Left renal pelvis (tissue), 4 donors: ENCODE results near the gene ADAMTS17. TPM values are rescaled to one million over a fixed set of nuclear protein-coding genes. Genes with fewer than 3 reads are reported as not detected.

Experiments used
- DNase-seq, 4 donors: peaks; one replicate each; pipeline ENCODE4 v3.0.0-alpha.2; 2013; ENCODE audit warnings: low read depth in 4 of 4, low spot score in 3 of 4
- polyA plus RNA-seq, 4 donors: library from polyadenylated mRNA; unstranded; fragments of 120-200 nt; gene quantifications; one replicate each; pipeline ENCODE4 v1.2.1, GENCODE V29; 2013; ENCODE audit not compliant: insufficient read length in 4 of 4

ADAMTS17 gene
- polyA plus RNA-seq, 4 donors: 1.5 to 6.3 (median 2.0) TPM

DNA sequence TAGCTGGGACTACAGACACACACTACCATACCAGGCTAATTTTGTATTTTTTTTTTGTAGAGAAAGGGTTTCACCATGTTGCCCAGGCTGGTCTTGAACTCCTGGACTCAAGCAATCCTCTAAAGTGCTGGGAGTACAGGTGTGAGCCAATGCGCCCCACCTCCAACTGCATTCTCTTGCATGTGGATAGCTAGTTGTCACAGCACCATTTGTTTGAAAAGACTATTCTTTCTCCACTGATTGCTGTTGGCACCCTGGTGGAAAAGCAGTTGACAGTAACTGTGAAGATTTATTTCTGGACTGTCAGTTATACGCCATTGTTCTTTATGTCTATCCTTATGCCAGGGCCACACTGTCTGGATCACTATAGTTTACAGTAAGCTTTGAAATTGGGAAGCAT lies 303.9 kb downstream of the ADAMTS17 start:
- no peak for DNase-seq

DNA sequence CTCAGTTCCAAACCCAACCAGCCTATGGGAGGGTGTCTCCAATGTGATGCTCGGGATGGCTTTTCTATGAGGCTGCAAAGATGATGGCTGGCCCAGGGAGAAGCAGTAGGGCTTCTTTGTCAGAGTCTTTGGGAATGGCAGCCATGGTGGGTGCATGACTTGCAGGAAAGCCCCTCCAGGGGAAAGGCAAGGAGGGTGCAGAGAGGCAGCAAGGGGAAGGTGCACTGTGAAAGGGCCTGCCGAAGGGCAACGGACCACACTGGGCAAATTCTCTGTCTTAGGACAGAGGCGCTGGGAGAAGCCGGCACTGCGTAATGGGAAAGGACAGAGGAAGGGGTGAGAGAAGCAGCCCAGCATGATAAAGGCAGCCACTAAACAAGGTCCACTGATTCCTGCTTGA lies 305.8 kb downstream of the ADAMTS17 start:
- no peak for DNase-seq

DNA sequence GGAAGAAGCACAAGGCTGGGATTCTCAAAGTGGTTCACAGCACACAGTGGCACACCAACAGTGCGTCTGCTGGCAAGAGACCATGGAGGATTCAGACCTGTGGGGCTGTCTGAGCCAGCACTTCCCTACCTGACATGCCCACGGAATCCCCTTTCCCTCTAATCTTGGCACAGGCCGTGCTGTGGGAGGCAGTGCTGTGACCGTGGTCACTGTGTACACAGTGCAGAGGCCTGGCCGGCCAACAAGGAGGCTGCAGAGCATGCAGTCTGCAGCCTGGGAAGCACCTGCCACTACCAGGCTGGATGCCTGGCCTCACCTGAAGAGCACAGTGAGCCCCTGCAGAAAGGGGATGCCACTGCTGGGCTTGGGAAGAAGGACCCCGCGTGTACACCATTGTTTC lies 307.6 kb downstream of the ADAMTS17 start:
- no peak for DNase-seq

DNA sequence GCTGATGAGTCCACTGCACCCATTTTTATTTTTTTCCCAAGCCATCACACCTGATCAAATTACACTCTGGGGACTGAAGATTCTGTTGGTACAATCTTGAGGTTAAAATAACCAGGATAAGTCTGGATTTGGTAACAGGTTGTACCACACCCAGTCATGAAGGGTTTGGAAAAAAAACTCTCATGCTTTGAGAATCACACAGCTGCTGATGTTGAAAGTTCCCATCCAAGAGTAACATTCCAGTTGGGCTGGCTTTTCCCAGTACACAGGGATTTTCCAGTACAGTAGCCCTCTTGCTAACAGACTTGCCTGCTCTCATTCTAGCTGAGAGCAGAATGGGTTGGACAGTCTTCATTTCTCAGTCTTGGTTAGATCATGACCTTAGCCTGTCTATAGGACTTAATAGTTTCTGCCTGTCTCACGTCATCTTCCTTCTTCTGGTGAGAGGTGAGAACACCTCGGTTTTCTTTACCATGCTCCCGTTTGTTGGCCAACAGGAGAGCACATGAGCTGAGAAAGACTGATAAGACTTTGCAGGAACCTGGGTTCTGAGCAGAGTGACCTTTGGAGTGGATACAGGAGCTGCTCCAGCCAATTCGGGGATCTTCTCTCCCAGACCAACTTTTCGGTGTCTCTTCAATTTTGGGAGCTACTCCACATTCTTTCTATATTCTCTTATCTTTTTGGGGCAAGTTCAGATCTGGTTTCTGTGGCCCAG lies 308.5 kb downstream of the ADAMTS17 start:
- DNase-seq: no peak

DNA sequence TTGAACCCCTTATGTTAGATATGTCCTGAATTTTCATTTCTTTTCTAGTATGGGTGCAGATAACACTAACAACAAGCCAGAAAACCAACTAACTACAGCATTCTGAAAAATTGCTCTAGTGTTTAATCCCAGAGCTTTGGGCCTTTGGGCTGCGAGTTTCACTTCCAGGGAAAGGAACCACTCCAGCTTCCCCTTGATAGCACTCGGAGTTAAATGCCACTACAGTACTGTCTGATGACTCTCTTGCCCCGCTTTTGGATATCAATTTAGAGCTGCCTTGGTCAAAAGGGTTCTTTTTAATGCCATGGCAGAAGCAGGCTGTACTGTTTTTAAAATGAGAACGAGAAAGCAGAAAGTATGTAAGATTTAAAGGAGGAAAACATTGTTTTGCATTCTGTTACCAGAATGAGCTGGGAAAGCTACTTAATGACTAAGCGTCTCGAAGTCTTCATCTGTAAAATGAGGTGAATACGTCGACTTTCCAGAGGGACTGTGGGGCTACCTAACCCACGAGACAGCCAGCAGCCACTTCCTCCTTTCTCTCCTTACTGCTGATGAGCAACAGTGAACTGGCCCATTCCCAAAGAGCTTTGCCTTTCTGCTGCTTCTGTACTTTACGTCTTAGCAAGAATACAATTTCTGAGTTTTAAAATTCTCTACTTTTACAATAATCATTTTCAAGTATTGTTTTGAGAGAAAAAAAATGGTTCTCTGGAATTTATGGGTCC lies 309.3 kb downstream of the ADAMTS17 start:
- DNase-seq: no peak

DNA sequence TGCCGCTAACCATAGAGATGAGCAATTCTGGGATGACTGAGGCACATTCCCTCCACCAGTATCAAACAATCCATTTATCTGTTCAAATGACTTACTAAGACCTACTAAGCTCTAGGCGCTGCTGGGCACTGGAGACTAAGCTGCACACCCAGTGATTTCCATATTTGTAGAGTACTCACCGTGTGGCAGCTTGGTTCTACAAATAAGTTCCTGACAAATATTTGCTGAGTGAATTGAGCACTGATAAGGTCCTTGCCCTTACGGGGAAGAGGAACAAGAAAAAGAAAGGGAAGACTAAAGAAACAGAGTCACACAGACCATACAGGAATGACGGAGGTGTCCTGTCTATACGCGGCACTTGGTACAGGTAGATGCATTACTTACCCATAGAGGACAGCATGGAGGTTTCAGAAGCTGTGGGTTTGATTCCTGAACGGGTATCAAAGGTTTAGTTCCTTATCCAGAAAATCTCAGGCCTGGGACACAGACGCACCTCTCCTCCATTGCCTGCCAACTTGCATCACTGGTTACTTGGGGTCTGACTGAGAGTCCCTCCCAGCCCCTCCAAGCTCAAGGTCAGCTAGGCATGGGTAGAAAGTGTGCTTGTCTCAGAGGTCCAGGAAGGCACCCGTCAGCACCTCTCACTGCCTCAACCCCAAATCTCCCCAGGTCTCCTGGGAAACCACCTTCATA lies 310.0 kb downstream of the ADAMTS17 start:
- DNase-seq: no peak

DNA sequence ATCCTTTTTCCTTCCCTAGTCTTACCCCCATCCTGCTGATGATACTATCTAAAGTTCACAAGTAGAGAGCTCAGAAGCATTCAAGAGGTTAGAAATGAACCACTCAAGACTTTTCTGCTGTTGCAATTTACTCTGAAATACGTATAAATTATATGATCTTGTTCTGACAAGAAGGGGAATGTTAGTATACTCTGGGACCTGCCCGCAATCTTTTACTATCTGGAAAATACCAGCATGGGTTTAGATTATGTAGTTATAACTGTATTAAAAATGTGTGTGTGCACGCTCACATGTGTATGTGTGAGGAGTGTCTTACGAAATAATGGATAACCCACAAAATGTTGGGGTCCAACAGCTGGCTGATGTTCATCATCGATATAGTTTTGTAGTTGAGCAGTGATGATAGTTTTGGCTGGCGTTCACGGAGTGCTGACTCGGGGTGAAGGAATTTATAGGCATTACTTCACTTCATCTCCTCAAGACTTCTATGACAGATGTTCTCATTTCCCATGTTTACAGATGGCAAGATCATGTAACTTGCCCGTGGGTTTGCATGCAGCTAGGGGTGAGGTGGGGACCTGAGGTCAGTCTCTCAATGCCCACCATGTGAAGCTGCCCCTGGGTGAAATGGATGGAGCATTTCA lies 311.1 kb downstream of the ADAMTS17 start:
- DNase-seq: no peak

DNA sequence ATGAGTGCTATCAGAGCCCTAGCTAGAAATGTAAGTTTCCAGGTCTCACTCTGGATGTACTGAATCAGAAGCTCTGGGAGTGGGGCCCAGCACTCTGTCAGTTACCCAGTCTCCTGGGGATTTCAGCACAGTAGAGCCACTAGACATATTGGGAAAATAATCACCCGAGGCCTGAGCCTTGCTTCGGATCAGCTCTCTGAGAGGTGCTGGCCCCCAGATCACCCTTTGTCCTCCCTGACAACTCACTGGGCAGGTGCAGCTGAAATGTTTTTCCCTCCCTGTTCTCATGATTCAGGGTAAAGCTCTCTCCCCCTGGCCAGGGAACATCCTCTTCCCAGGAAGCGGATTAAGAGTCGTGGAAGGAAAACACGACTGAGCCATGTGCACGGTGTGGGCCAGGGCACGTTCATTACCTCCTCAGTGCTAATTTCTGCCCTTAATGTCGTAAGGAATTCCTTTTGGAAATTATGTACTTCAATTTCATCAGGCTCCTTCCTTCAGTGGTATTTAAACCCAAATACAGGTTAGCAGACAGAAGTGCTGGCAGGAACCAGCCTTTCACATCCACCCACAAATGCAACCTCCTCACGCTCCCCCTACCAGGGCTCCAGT lies 311.8 kb downstream of the ADAMTS17 start:
- DNase-seq: no peak

DNA sequence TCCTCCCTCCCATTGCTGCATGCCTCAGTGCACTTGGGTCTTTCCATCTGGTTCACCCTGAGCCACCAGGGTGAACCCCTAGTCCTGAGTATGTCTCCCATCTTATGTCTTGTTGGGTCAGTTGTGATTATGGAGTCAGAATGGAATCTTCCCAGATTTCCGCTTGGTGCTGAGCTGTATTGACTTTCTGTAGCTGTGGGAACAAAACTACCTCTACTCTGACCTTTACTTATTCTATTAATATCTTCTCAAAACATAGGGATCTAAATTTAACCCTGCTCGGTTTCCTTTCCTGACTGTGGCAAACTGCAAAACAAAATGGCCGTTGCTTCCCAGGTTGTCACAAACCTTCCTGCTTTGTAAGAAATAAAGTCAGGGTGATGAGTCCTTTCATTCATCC lies 312.7 kb downstream of the ADAMTS17 start:
- no peak for DNase-seq

DNA sequence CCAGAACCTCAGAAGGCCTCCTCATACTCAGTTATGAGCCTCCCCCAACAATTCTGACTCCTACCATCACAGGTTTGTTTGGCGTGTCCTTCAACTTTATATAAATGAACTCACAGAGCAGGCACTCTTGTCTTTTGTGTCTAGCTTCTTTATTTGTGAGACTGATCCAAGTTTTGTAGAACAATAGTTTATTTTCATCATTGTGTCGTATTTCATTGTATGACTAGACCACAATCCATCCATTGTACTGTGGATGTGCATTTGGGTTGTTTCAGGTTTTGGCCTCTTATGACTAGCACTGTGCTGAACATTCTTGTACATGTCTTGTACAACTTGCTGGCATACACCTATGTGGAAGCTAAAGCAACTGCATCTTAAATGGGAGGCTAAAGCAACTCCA lies 315.7 kb downstream of the ADAMTS17 start:
- no peak for DNase-seq

DNA sequence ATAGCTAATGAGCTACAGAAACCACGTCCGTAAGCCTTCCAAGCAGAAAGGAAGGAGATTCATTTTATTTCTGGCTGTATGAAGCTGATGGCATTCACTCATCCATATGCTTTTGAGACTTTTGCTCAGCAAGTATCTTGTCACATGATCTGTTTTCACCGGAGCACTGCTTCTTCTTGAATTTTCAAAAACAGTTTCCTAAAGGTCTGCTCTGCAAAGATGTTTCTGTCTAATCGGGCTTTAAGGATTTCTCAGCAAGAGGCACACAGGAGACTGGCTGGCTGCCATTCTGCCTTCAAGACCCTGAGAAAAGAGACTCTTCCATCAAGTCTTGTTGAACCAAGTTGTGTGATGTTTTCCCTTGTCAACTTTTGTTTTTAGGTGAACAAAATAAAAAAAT lies 319.0 kb downstream of the ADAMTS17 start:
- no peak for DNase-seq

DNA sequence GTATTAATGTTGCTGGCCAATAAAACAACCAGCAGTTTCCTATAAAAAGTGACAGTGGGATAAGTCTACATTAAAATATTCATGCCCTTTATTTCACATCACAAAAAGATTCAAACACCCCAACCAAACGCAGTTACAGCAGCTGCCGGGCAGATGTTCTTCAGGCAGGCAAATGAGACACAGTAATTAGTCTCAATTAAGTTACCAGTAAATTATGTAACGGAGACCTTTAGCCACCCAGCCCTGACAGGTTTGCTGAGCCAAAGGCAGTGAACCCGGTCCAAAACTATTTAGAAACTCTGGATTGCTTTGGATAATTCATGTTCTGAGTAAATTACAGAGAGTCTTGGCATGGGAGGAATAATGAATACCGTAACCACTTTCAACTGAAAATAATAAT lies 319.4 kb downstream of the ADAMTS17 start:
- DNase-seq: no peak

DNA sequence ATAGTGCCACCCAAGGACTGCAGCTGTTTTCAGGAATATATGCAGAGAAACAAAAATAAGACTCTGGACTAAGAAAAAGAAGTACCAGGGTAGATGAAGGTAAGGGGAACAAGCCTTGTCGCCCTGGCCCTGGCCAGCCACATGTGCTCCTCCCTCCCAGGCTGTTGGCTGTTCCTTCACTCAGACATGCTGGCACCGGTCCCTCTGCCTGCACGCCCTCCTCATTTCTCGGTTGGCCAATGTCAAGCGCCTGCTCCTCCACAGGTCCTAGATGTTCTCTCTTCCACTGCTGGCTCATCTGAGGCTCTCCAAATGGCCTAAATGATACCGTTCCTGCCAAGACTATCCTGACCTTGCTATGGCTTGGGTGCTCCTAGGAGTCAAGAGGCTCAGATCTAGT lies 320.1 kb downstream of the ADAMTS17 start:
- no peak for DNase-seq

DNA sequence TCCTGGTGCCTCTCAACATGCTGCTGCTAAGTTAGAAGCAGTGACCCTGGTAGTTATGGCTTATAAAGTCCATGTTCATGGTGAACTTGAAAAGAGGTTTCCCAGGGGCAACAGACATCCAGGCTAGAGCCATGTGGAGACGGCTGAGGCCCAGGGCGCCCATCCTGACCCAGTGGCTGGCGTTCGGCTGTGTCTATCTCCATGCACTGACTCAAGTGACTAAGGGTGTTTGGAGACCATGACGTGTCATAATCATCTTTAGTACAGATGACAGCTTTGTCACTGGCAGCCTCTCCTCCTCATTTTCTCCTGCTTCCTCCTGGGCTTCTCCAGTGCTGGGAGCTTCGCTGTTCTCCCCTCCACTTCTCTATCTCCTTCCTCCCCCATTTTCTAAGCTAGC lies 321.2 kb downstream of the ADAMTS17 start:
- no peak for DNase-seq

DNA sequence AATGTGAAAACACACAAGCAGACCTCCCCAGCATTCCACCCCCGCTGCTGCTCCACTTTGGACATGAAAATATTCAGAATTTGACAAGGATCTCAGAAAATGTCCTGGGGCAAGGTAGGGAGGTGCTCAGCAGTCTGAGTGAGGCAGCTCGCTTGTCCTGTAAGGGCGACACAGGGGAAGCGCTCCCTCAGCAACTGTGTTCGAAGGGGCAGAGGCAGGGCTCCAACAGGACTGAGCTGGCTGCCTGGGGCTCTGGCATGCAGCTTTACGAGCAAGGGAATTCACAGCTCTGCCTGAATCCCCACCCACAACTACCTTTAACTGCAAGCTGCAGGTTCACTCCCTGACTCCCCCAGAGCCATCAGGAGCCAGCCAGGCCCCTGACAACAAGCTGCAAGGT lies 321.6 kb downstream of the ADAMTS17 start:
- DNase-seq: no peak

DNA sequence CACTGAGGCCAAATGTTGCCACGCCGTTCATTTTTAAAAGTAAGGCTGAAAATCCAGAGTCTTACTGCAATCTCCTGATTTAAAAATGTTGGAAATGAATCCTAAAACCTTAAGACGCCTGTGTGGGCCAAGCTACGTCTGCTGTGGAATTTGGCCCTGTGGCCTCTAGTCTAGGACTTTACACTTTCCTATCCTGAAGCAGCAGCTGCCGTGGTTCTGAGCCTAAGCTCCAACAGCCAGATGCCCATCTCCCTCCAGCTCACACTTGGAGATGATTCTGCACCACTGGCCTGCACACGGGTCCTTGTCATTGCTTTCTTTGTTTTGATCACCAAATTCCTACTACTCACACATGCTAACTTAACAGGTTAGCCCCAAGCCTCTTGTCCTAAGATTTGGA lies 322.2 kb downstream of the ADAMTS17 start:
- DNase-seq: no peak

DNA sequence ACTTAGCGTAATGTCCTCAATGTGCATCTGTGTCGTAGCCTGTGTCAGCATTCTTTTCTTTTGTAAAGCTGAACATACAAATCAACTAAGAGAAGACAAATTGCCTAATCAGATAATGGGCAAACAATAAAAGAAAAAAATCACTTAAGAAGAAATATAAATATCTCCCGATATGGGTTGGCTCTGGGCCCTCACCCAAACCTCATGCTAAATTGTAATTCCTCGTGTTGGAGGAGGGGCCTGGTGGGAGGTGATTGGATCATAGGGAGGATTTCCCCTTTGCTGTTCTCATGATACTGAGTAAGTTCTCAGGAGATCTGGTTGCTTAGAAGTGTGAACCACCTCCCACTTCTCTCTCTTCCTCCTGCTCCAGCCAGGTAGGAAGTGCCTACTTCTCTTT lies 323.6 kb downstream of the ADAMTS17 start:
- DNase-seq: no peak

DNA sequence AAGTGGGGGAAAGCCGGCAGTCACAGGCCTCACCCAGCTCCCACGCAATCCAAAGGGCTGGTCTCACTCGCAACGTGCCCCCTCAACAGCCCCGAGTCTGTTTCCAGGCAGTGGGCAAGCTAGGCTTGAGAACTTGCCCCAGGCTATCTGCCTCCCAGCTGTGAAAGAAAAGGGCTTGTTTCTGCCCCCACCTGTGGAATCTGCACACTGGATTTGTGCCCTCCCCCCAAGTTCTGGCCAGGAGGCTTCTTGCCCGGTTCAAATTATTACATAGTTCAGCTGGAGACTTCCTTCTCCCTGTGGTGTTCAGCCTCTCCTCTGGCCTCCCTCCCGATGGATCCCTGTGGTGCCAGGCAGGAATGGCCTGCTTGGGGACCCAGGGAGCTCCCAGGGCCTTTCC lies 324.6 kb downstream of the ADAMTS17 start:
- no peak for DNase-seq

DNA sequence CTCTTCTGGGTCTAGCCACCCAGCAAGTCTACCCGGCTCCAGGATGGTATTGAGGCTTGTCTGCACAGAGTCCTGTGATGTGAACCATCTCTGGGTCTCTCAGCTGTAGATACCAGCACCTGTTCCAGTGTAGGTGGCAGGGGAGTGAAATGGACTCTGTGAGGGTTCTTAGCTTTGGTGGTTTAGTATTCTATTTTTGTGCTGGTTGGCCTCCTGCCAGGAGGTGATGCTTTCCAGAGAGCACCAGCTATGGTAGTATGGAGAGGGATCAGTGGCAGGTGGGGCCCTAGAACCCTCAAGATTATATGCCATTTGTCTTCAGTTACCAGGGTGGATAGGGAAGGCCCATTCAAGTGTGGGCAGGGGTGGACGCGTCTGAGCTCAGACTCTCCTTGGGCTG lies 325.1 kb downstream of the ADAMTS17 start:
- no peak for DNase-seq

DNA sequence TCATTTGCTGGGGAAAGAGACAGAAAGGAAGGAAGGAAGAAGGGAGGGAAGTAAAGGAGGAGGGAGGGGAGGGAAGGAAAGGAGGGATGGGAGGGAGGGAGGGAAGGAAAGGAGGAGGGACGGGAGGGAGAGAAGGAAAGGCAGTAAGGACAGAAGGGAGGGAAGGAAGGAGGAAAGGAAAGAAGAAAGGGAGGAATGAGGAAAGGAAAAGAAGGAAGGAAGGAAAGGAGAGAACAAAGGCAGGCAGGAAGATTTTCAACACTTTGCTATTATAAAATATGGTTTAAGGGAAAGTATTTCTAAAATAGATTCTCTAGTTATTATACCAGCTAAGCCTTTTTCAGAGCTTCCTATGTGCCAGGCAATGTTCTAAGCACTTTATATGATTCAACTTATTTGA lies 330.5 kb downstream of the ADAMTS17 start:
- DNase-seq: no peak

DNA sequence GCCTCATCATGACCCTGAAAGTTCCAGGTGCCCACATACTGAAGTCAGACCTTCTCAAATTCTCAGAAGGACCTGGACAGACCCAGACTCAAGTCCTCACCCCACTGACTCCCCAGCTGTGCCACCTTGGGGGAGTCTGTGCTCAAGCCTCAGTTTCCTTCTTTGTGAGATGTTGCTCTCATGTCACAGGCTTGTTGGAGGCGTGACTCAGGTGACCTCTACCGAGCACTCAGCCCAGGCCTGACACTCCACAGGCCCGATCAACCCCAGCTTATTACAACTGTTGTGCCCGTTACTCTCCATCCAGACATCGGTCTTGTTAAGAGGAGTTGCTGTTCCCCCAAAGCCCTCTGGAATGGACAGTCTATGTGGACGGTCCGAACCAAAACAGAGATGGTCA lies 332.4 kb downstream of the ADAMTS17 start:
- DNase-seq: no peak
